Progenitor cell of endocrine pancreas (in vitro differentiated cells): ENCODE data around the gene CNTNAP2. TPM values are rescaled to one million over a fixed set of nuclear protein-coding genes. Genes with fewer than 3 reads are reported as not detected.

Source experiments
- DNase-seq: peaks from one replicate; pipeline ENCODE4 v3.0.0; 2021; ENCODE audit warnings: low spot score; ENCODE audit not compliant: unreplicated experiment
- H3K27ac Mint-ChIP-seq: 2 replicates; pipeline ENCODE4 v1.8.0; 2021; ENCODE audit warnings: mild to moderate bottlenecking, moderate library complexity, mixed read lengths
- H3K27me3 Mint-ChIP-seq: 2 replicates; pipeline ENCODE4 v1.8.0; 2021; ENCODE audit warnings: mixed read lengths
- H3K36me3 Mint-ChIP-seq: 2 replicates; pipeline ENCODE4 v1.8.0; 2022; ENCODE audit warnings: mixed read lengths; ENCODE audit not compliant: insufficient read depth
- H3K4me1 Mint-ChIP-seq: 2 replicates; pipeline ENCODE4 v1.8.0; 2021; ENCODE audit warnings: low read depth, mixed read lengths
- H3K4me3 Mint-ChIP-seq: 2 replicates; pipeline ENCODE4 v1.8.0; 2021; ENCODE audit warnings: low read depth, mild to moderate bottlenecking, moderate library complexity, mixed read lengths
- H3K9me3 Mint-ChIP-seq: 2 replicates; pipeline ENCODE4 v1.8.0; 2021; ENCODE audit warnings: low read depth, mixed read lengths
- CTCF ChIP-seq: fragments of 200-600 bp; sonication (generic); IDR thresholded peaks from one replicate; pipeline ENCODE4 v1.5.0; 2021; ENCODE audit warnings: antibody characterized with exemption, mild to moderate bottlenecking; ENCODE audit not compliant: unreplicated experiment
- total RNA-seq: library from RNA; stranded (reverse); gene quantifications from 2 replicates; pipeline ENCODE4 v1.2.1, GENCODE V29; 2021

Gene CNTNAP2
- total RNA-seq, 1 donor from 2014 or later, result 6.5 TPM

- DNase-seq, result no peak
- Mint-ChIP-seq H3K9me3 (no peaks in the 10 kb centered on the region), H3K36me3 (no peaks in the 10 kb centered on the region), H3K27me3 (no peaks in the 10 kb centered on the region), H3K27ac (no peak overlapping the region), H3K4me3 (no peak overlapping the region), H3K4me1 (no peaks in the 10 kb centered on the region)
- TF ChIP-seq CTCF, result no peak
Observed at GRCh38 chr7:147813316-147813715, 1696.7 kb downstream of the CNTNAP2 start.

GRCh38 chr7:147818317-147818716, 1701.7 kb downstream of the CNTNAP2 start:
- no peak overlapping the region for H3K27ac Mint-ChIP-seq
- H3K4me3 Mint-ChIP-seq, result no peak overlapping the region
- no peaks in the 10 kb centered on the region for H3K36me3 Mint-ChIP-seq
- DNase-seq, result no peak
- H3K4me1 Mint-ChIP-seq, result no peaks in the 10 kb centered on the region
- no peaks in the 10 kb centered on the region for H3K9me3 Mint-ChIP-seq
- no peaks in the 10 kb centered on the region for H3K27me3 Mint-ChIP-seq
- TF ChIP-seq CTCF, result no peak

GRCh38 chr7:147824671-147825070, 1708.1 kb downstream of the CNTNAP2 start:
- Mint-ChIP-seq H3K27me3 (no peaks in the 10 kb centered on the region), H3K36me3 (no peaks in the 10 kb centered on the region), H3K4me3 (no peak overlapping the region), H3K9me3 (no peaks in the 10 kb centered on the region), H3K4me1 (no peaks in the 10 kb centered on the region), H3K27ac (no peak overlapping the region)
- TF ChIP-seq CTCF, result no peak
- DNase-seq, result no peak

- Mint-ChIP-seq H3K36me3 (no peaks in the 10 kb centered on the region), H3K9me3 (no peaks in the 10 kb centered on the region), H3K27ac (no peak overlapping the region), H3K4me1 (peaks cover 2% of the 10 kb centered on the region), H3K27me3 (no peaks in the 10 kb centered on the region), H3K4me3 (no peak overlapping the region)
- TF ChIP-seq CTCF, result no peak
- DNase-seq, result no peak
Observed at GRCh38 chr7:147829016-147829415, 1712.4 kb downstream of the CNTNAP2 start.

- Mint-ChIP-seq H3K4me1 (peaks cover 2% of the 10 kb centered on the region), H3K4me3 (no peak overlapping the region)
- TF ChIP-seq CTCF, result no peak
Observed at GRCh38 chr7:147833557-147833956, 1717.0 kb downstream of the CNTNAP2 start.

GRCh38 chr7:147833970-147834369, 1717.4 kb downstream of the CNTNAP2 start:
- DNase-seq, result no peak
- H3K9me3 Mint-ChIP-seq, result peaks cover 16% of the 10 kb centered on the region
- H3K4me3 Mint-ChIP-seq, result no peak overlapping the region
- peaks cover 2% of the 10 kb centered on the region for H3K4me1 Mint-ChIP-seq
- no peak overlapping the region for H3K27ac Mint-ChIP-seq
- H3K27me3 Mint-ChIP-seq, result no peaks in the 10 kb centered on the region
- no peak for TF ChIP-seq CTCF
- H3K36me3 Mint-ChIP-seq, result no peaks in the 10 kb centered on the region

More at GRCh38 chr7:147833557-147833956, 1717.0 kb downstream of the CNTNAP2 start:
- Mint-ChIP-seq H3K9me3 (peaks cover 15% of the 10 kb centered on the region), H3K27me3 (no peaks in the 10 kb centered on the region), H3K36me3 (no peaks in the 10 kb centered on the region), H3K27ac (no peak overlapping the region)
- no peak for DNase-seq
